Neural progenitor cell (in vitro differentiated cells): ENCODE results near the gene RIN2. TPM values are rescaled to one million over a fixed set of nuclear protein-coding genes. Genes with fewer than 3 reads are reported as not detected.
"Not testable (repeated sequence)": the region's sequence is repeated elsewhere in the genome, so short reads cannot be mapped to it uniquely, and the experiment has no call there.

ENCODE experiments used
- DNase-seq: peaks from one replicate; pipeline ENCODE4 v3.0.0-alpha.2; 2016; ENCODE audit warnings: low spot score
- H2AFZ ChIP-seq: fragments of 200-600 bp; sonication (generic); replicated peaks from 2 replicates; pipeline ENCODE4 v1.6.1; 2016; ENCODE audit warnings: antibody characterized with exemption
- H3F3A ChIP-seq: fragments of 200-600 bp; sonication (generic); 2 replicates; pipeline ENCODE4 v1.6.1; 2016; ENCODE audit warnings: antibody characterized with exemption, low read depth
- H3K27ac ChIP-seq: fragments of 200-600 bp; sonication (generic); 2 replicates; pipeline ENCODE4 v1.5.1; 2016; ENCODE audit warnings: mild to moderate bottlenecking
- H3K27me3 ChIP-seq: fragments of 200-600 bp; sonication (generic); 2 replicates; pipeline ENCODE4 v1.6.1; 2016; ENCODE audit warnings: mild to moderate bottlenecking, moderate library complexity
- H3K36me3 ChIP-seq: fragments of 200-600 bp; sonication (generic); 2 replicates; pipeline ENCODE4 v1.5.1; 2016
- H3K4me1 ChIP-seq: fragments of 200-600 bp; sonication (generic); 2 replicates; pipeline ENCODE4 v1.6.1; 2016; ENCODE audit warnings: mixed run types
- H3K4me2 ChIP-seq: fragments of 200-600 bp; sonication (generic); 2 replicates; pipeline ENCODE4 v1.6.1; 2016
- H3K4me3 ChIP-seq: fragments of 200-600 bp; sonication (generic); 2 replicates; pipeline ENCODE4 v1.5.1; 2016
- H3K79me2 ChIP-seq: fragments of 200-600 bp; sonication (generic); 2 replicates; pipeline ENCODE4 v1.6.1; 2016; ENCODE audit warnings: low read depth
- H3K9ac ChIP-seq: fragments of 200-600 bp; sonication (generic); 2 replicates; pipeline ENCODE4 v1.6.1; 2016
- H3K9me3 ChIP-seq: fragments of 200-600 bp; sonication (generic); 2 replicates; pipeline ENCODE4 v1.5.1; 2016; ENCODE audit warnings: low read depth
- H4K20me1 ChIP-seq: fragments of 200-600 bp; sonication (generic); 2 replicates; pipeline ENCODE4 v1.6.1; 2016; ENCODE audit warnings: low read depth
- H3K27ac Mint-ChIP-seq: 3 replicates; pipeline ENCODE4 v1.8.0; 2021; ENCODE audit warnings: mixed read lengths
- H3K27me3 Mint-ChIP-seq: 2 replicates; pipeline ENCODE4 v1.8.0; 2022; ENCODE audit warnings: low read depth, mild to moderate bottlenecking, inconsistent platforms, moderate library complexity, mixed read lengths; ENCODE audit not compliant: insufficient read depth
- H3K36me3 Mint-ChIP-seq: 3 replicates; pipeline ENCODE4 v1.8.0; 2021; ENCODE audit warnings: mixed read lengths
- H3K4me1 Mint-ChIP-seq: 3 replicates; pipeline ENCODE4 v1.8.0; 2021; ENCODE audit warnings: mixed read lengths
- H3K4me3 Mint-ChIP-seq: 3 replicates; pipeline ENCODE4 v1.8.0; 2021; ENCODE audit warnings: mild to moderate bottlenecking, moderate library complexity, mixed read lengths
- H3K9me3 Mint-ChIP-seq: 3 replicates; pipeline ENCODE4 v1.8.0; 2020; ENCODE audit warnings: mixed read lengths
- EZH2 ChIP-seq: fragments of 200-600 bp; sonication (generic); IDR thresholded peaks from 2 replicates; pipeline ENCODE4 v1.6.1; 2017; ENCODE audit warnings: antibody characterized with exemption, mild to moderate bottlenecking, moderate library complexity
- EZH2phosphoT487 ChIP-seq: fragments of 200-600 bp; sonication (generic); IDR thresholded peaks from 2 replicates; pipeline ENCODE4 v1.6.1; 2017; ENCODE audit warnings: antibody characterized with exemption
- total RNA-seq: library from RNA; depleted of rRNA; stranded (reverse); fragments of >200 nt; gene quantifications from 2 replicates; pipeline ENCODE4 v1.2.3, GENCODE V29; 2015; ENCODE audit warnings: low replicate concordance
- TF ChIP-seq, protein P1 (sequence below): fragments of 200-600 bp; sonication (generic); IDR thresholded peaks from 2 replicates; pipeline ENCODE4 v1.5.1; 2017; ENCODE audit warnings: antibody characterized with exemption, mild to moderate bottlenecking

Gene RIN2
- total RNA-seq, 1 donor from 2014 or later: 7.2 TPM

DNA sequence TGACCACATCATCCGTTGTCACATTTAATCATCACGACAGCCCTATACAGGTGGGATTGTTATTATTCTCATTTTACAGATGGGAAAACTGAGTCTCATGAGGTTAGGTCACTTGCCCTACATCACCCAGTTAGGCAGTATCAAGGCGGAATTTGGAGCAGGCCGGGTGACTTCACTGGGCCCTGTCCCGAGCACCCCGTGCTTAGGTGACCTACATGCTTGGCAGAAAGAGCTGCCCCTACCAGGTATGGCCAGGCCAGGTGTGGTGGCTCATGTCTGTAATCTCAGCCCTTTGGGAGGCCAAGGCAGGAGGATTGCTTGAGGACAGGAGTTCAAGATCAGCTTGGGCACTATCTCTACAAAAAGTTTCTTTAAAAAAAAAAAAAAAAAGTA lies 44.0 kb downstream of the RIN2 start:
- H3K36me3 Mint-ChIP-seq: peaks cover 37% of the 10 kb centered on the region
- H3K4me3 Mint-ChIP-seq: no peak overlapping the region
- TF ChIP-seq EZH2phosphoT487 (no peak), EZH2 (no peak)
- TF ChIP-seq, protein P1, sequence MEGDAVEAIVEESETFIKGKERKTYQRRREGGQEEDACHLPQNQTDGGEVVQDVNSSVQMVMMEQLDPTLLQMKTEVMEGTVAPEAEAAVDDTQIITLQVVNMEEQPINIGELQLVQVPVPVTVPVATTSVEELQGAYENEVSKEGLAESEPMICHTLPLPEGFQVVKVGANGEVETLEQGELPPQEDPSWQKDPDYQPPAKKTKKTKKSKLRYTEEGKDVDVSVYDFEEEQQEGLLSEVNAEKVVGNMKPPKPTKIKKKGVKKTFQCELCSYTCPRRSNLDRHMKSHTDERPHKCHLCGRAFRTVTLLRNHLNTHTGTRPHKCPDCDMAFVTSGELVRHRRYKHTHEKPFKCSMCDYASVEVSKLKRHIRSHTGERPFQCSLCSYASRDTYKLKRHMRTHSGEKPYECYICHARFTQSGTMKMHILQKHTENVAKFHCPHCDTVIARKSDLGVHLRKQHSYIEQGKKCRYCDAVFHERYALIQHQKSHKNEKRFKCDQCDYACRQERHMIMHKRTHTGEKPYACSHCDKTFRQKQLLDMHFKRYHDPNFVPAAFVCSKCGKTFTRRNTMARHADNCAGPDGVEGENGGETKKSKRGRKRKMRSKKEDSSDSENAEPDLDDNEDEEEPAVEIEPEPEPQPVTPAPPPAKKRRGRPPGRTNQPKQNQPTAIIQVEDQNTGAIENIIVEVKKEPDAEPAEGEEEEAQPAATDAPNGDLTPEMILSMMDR: no peak
- no peaks in the 10 kb centered on the region for H3K9me3 Mint-ChIP-seq
- no peak overlapping the region for H3K27ac Mint-ChIP-seq
- H3K9ac ChIP-seq: no peak overlapping the region
- no peaks in the 10 kb centered on the region for H3K4me1 Mint-ChIP-seq
- H3F3A ChIP-seq: no peaks in the 10 kb centered on the region
- no peaks in the 10 kb centered on the region for H3K36me3 ChIP-seq
- no peaks in the 10 kb centered on the region for H3K9me3 ChIP-seq
- DNase-seq: no peak
- no peaks in the 10 kb centered on the region for H3K27me3 Mint-ChIP-seq
- H3K4me2 ChIP-seq: no peak overlapping the region
- H4K20me1 ChIP-seq: no peaks in the 10 kb centered on the region
- H3K27ac ChIP-seq: no peak overlapping the region
- no peaks in the 10 kb centered on the region for H3K4me1 ChIP-seq
- H3K4me3 ChIP-seq: no peak overlapping the region
- no peaks in the 10 kb centered on the region for H3K79me2 ChIP-seq
- no peak overlapping the region for H2AFZ ChIP-seq
- H3K27me3 ChIP-seq: no peaks in the 10 kb centered on the region

DNA sequence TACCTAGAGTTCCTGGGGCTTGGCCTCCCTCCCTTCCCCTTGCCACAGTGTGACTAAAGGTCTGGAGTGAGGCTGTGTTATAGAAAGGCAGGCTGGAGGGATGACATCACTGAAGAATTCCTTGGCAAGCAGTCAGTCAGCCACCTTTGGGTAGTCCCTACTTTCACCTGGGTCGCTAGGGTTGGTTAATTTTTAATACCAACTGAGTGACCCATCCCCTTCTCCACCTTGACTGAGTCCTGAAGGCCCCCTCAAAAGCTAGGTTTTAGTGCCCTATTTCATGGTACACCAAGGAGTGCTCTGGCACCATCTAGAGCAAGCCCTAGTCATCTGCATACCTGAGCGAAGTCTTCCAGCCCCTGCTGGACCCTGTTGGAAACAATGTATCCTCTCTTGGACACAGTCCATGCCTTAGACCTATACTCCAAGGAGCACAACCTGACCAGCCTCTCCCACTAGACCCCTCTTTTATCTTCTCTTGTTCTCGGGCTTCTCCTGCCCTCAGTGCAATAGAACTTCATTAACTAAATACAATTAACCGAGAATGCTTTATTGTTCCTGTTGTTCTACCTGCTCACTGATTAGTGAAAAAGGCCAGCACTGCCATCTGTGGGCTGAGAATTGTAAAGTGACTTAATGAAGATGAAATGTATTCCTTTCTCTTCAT lies 44.6 kb downstream of the RIN2 start:
- no peaks in the 10 kb centered on the region for H3K79me2 ChIP-seq
- H4K20me1 ChIP-seq: no peaks in the 10 kb centered on the region
- no peaks in the 10 kb centered on the region for H3F3A ChIP-seq
- H3K4me2 ChIP-seq: no peak overlapping the region
- Mint-ChIP-seq H3K36me3 (peaks cover 37% of the 10 kb centered on the region), H3K27ac (no peak overlapping the region), H3K9me3 (no peaks in the 10 kb centered on the region), H3K4me3 (no peak overlapping the region), H3K27me3 (no peaks in the 10 kb centered on the region), H3K4me1 (no peaks in the 10 kb centered on the region)
- TF ChIP-seq EZH2phosphoT487: no peak
- TF ChIP-seq, protein P1: peak; percentile 32
- no peak overlapping the region for H3K9ac ChIP-seq
- H3K9me3 ChIP-seq: no peaks in the 10 kb centered on the region
- H3K36me3 ChIP-seq: no peaks in the 10 kb centered on the region
- no peak overlapping the region for H2AFZ ChIP-seq
- H3K27ac ChIP-seq: no peak overlapping the region
- no peaks in the 10 kb centered on the region for H3K4me1 ChIP-seq
- H3K4me3 ChIP-seq: no peak overlapping the region
- no peaks in the 10 kb centered on the region for H3K27me3 ChIP-seq
- peak; percentile 24 for DNase-seq

DNA sequence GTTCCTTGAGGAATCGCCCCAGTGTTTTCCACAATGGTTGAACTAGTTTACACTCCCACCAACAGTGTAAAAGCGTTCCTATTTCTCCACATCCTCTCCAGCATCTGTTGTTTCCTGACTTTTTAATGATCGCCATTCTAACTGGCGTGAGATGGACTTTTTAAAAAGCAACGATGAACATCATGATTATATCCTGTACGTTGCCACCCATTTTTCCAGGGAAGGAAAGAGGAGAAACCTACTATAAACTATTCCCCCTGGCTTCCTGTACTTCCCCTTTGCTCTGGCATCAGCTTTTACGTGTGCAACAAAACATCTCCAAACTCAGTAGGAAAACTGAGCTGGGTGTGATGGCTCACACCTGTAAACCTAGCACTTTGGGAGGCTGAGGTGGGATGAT lies 48.2 kb downstream of the RIN2 start:
- not testable (repeated sequence) for H3K4me1 Mint-ChIP-seq, H3K9me3 Mint-ChIP-seq
- H3K36me3 Mint-ChIP-seq: peaks cover 42% of the 10 kb centered on the region

DNA sequence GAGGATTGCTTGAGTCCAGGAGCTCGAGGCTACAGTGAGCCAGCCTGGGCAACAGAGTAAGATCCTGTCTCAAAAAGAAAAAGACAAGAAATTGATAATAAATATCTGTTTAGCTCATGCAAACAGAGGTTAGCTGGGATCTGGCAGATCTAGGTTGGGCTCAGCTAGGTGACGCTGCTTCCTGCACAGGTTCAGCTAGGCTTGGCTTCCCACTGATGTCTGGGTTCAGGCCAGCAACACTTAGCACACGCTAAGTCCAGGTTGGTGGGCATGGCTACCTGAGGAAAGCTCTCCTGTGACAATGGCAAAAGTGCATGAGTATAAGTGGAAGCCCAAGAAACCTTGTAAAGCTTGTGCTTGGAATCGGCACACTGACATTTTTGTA lies 48.7 kb downstream of the RIN2 start:
- no peaks in the 10 kb centered on the region for H3K9me3 Mint-ChIP-seq
- H2AFZ ChIP-seq: no peak overlapping the region

More for the DNA sequence above, 48.2 kb downstream of the RIN2 start:
- H3K27ac ChIP-seq, H3K9ac ChIP-seq, DNase-seq, H3K27me3 Mint-ChIP-seq, H3K9me3 ChIP-seq, H3K36me3 ChIP-seq, H3F3A ChIP-seq, H4K20me1 ChIP-seq, H3K79me2 ChIP-seq, H3K4me3 Mint-ChIP-seq, H3K27me3 ChIP-seq, H3K4me2 ChIP-seq, H3K4me3 ChIP-seq, H2AFZ ChIP-seq, H3K4me1 ChIP-seq, H3K27ac Mint-ChIP-seq: not testable (repeated sequence)

More for the DNA sequence above, 48.7 kb downstream of the RIN2 start:
- Mint-ChIP-seq H3K36me3 (peaks cover 41% of the 10 kb centered on the region), H3K4me3 (no peak overlapping the region), H3K4me1 (no peaks in the 10 kb centered on the region), H3K27me3 (peaks cover 2% of the 10 kb centered on the region), H3K27ac (no peak overlapping the region)
- H3F3A ChIP-seq: no peaks in the 10 kb centered on the region
- no peak overlapping the region for H3K9ac ChIP-seq
- H3K79me2 ChIP-seq: no peaks in the 10 kb centered on the region
- no peaks in the 10 kb centered on the region for H3K27me3 ChIP-seq
- no peak overlapping the region for H3K4me2 ChIP-seq
- no peaks in the 10 kb centered on the region for H3K9me3 ChIP-seq
- no peak for DNase-seq
- no peak overlapping the region for H3K4me3 ChIP-seq
- TF ChIP-seq EZH2phosphoT487 (no peak), EZH2 (no peak)
- TF ChIP-seq, protein P1: no peak
- H3K27ac ChIP-seq: no peak overlapping the region
- H3K4me1 ChIP-seq: no peaks in the 10 kb centered on the region
- no peaks in the 10 kb centered on the region for H4K20me1 ChIP-seq
- no peaks in the 10 kb centered on the region for H3K36me3 ChIP-seq
